ENCODE results near the gene MINK1. TPM values are rescaled to one million over a fixed set of nuclear protein-coding genes. Genes with fewer than 3 reads are reported as not detected.

MINK1 gene
- total and polyA plus RNA-seq, 2 of the 8 experiments (the other 6 are each of a cell fraction or from before 2014, with no cell fraction given), result 26.9 to 77.7 TPM

DNA sequence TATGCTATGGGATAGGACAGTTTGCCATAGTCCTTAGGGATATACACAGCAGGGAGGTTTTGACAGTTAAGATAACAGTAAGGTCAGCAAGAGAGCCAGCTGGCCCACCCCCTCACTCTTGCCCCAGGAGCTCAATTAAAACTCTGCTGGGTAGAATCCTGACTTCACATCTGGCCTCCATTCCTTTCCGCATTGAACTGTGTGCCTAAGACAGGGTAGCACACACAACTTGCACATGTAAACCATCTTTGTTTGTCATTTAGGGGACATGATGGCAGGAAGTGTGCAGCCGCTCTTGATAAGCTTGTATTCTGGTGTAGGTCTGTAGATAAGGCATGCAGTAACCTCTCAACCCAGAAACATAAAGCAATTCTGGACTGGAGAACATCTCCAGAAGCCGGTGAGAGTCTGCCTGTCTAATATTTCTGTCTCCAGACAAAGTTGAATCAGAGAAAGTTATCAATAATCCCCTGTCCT lies 5.2 kb downstream of the MINK1 start:
- no peak overlapping the region for H2BK120ac ChIP-seq (replicated peaks; ENCODE audit: low read depth, low read length)
- H3K4me1 ChIP-seq (replicated peaks in 1 of 4; ENCODE audit: control insufficient read depth in 3 of 4, insufficient read depth in 4 of 4, low read length in 3 of 4), result peaks cover 0 to 11% (median 7%) of the 10 kb centered on the region in 4 experiments; a peak in 6 of 7 replicates
- H3K36me3 ChIP-seq (ENCODE audit: control insufficient read depth in 2 of 4, insufficient read depth in 4 of 4, low read length in 3 of 4), result peaks cover 0 to 7% (median under 1%) of the 10 kb centered on the region in 4 experiments; a peak in 1 of 8 replicates
- 93% methylated on average over 3 of the region's 3 CpGs; no CpG with 5 or more reads in 1 of the 2 experiments for WGBS, 2 experiments (ENCODE audit: extremely low coverage in 1 of 2, insufficient coverage in 1 of 2, insufficient read length in 1 of 2, insufficient replicate concordance in 2 of 2, low coverage in 1 of 2, low lambda C conversion rate in 2 of 2, missing lambda C conversion rate in 1 of 2)
- ChIA-PET CTCF (ENCODE audit: partially characterized antibody) (interaction anchor here (0.7 to 1.7 kb wide), 10 partner anchors 20 to 272 kb away, joined by 3 to 6 read pairs (median 3); partner anchors contain the start of gene PLD2), POLR2A (ENCODE audit: partially characterized antibody) (interaction anchor here (1.1 to 1.8 kb wide), 5 partner anchors 11 to 63 kb away, joined by 3 to 4 read pairs (median 4); no protein-coding TSS in a partner anchor)
- H3K79me2 ChIP-seq (ENCODE audit: control insufficient read depth in 1 of 2, insufficient read depth in 2 of 2, low read length in 2 of 2), result peaks cover 0 to 80% of the 10 kb centered on the region in 2 experiments; a peak in 3 of 4 replicates
- H2BK12ac ChIP-seq (ENCODE audit: low read depth, low read length), result no peak overlapping the region
- H2AFZ ChIP-seq (ENCODE audit: low read length), result no peak overlapping the region
- no peak overlapping the region for H2BK20ac ChIP-seq (ENCODE audit: low read length)
- no peak overlapping the region for H3K4ac ChIP-seq (replicated peaks; ENCODE audit: insufficient read length, low read depth, low read length)
- DNase-seq (ENCODE audit: low read depth in 1 of 2, low spot score in 2 of 2), result no peak
- H3K27me3 ChIP-seq (replicated peaks in 1 of 4; ENCODE audit: control insufficient read depth in 3 of 4, extremely low read depth in 1 of 4, insufficient read depth in 3 of 4, low read length in 3 of 4), result no peaks in the 10 kb centered on the region
- H3K9me3 ChIP-seq (ENCODE audit: insufficient read depth in 2 of 2, low read depth in 1 of 2, low read length in 1 of 2), result no peaks in the 10 kb centered on the region
- H3K23me2 ChIP-seq (ENCODE audit: low read depth, low read length), result peaks cover 6% of the 10 kb centered on the region
- no peak overlapping the region for H3K9ac ChIP-seq (replicated peaks in 1 of 4; ENCODE audit: extremely low read depth in 1 of 4, low read depth in 3 of 4, low read length in 3 of 4)
- H3K23ac ChIP-seq (ENCODE audit: insufficient read length), result no peak overlapping the region
- peaks cover 0 to 8% of the 10 kb centered on the region in 2 experiments for H4K20me1 ChIP-seq (replicated peaks in 1 of 2; ENCODE audit: control insufficient read depth in 1 of 2, insufficient read depth in 2 of 2, low read length in 2 of 2)
- H3K56ac ChIP-seq (replicated peaks; ENCODE audit: insufficient read length, low read depth, low read length), result no peak overlapping the region
- FAIRE-seq, result no peak
- H4K8ac ChIP-seq (ENCODE audit: extremely low read depth, insufficient read depth, low read length), result no peak overlapping the region
- no peak overlapping the region for H3K14ac ChIP-seq (ENCODE audit: insufficient read length)
- no peak overlapping the region for H3K27ac ChIP-seq (ENCODE audit: low read depth, low read length)
- no peak overlapping the region for H4K5ac ChIP-seq (ENCODE audit: insufficient read length, low read depth, low read length)
- H3K4me2 ChIP-seq (ENCODE audit: insufficient read depth in 1 of 2, low read depth in 2 of 2, low read length in 2 of 2), result no peak overlapping the region
- no peak overlapping the region for H3K4me3 ChIP-seq (ENCODE audit: extremely low read depth in 1 of 4, insufficient read depth in 2 of 4, low read depth in 3 of 4, low read length in 4 of 4)
- H2AK5ac ChIP-seq (ENCODE audit: low read depth, low read length), result no peak overlapping the region
- H2BK15ac ChIP-seq (ENCODE audit: low read length), result no peak overlapping the region
- no peak overlapping the region for H2BK5ac ChIP-seq (ENCODE audit: low read depth, low read length)
- H4K91ac ChIP-seq (replicated peaks; ENCODE audit: insufficient read length, low read length), result no peak overlapping the region
- H3K79me1 ChIP-seq (ENCODE audit: low read depth, low read length), result peaks cover 10% of the 10 kb centered on the region
- no peak overlapping the region for H3K18ac ChIP-seq (ENCODE audit: extremely low read depth, low read length)
- TF ChIP-seq EZH2 (IDR thresholded peaks at IDR 0.05; ENCODE audit: low read depth, low read length, severe bottlenecking) (no peak), SRF (IDR thresholded peaks at IDR 0.05; ENCODE audit: low read depth, low read length) (no peak), SIN3A (conservative IDR thresholded peaks at IDR 0.05 in 1 of 2, IDR thresholded peaks at IDR 0.05 in 1 of 2; ENCODE audit: low read depth in 1 of 2, low read length in 2 of 2) (no peak), YY1 (IDR thresholded peaks at IDR 0.05; ENCODE audit: low read depth, low read length) (no peak), RAD21 (IDR thresholded peaks at IDR 0.05 in 1 of 2, conservative IDR thresholded peaks at IDR 0.05 in 1 of 2; ENCODE audit: low read depth in 2 of 2, low read length in 2 of 2) (no peak), CTBP2 (IDR thresholded peaks at IDR 0.05; ENCODE audit: borderline replicate concordance, insufficient read depth, insufficient read length, low read length) (no peak), CHD2 (IDR thresholded peaks at IDR 0.05; ENCODE audit: low read length) (no peak), SUZ12 (IDR thresholded peaks at IDR 0.05; ENCODE audit: low read length) (no peak), POLR2AphosphoS5 (IDR thresholded peaks at IDR 0.05; ENCODE audit: low read depth, low read length) (no peak), BRCA1 (IDR thresholded peaks at IDR 0.05; ENCODE audit: low read depth, low read length) (no peak)
